DND-41 (cell line): ENCODE data around the gene TMX3.
A peak's percentile ranks its signal among the peaks of the same experiment; 100 is the strongest.

Source experiments
- ATAC-seq: fragments of 200-7000 bp; cut with Tn5 transposase; 3 replicates; pipeline ENCODE4 v1.9.1; 2021; ENCODE audit warnings: low read depth; ENCODE audit not compliant: insufficient read depth
- DNase-seq: peaks from one replicate; pipeline ENCODE4 v3.0.0-alpha.2; 2020
- H2AFZ ChIP-seq: 2 replicates; pipeline ENCODE4 v1.6.0; 2012; ENCODE audit warnings: low read depth, low read length
- H3K27ac ChIP-seq: 2 replicates; pipeline ENCODE4 v1.5.1; 2012; ENCODE audit warnings: low read length, inconsistent platforms
- H3K27me3 ChIP-seq: fragments of 200-600 bp; sonication (generic); 2 replicates; pipeline ENCODE4 v1.6.0; 2012; ENCODE audit warnings: low read length, mild to moderate bottlenecking, inconsistent platforms; ENCODE audit not compliant: insufficient read depth, poor library complexity
- H3K36me3 ChIP-seq: 2 replicates; pipeline ENCODE4 v1.5.1; 2012; ENCODE audit warnings: low read length, inconsistent platforms; ENCODE audit not compliant: insufficient read depth
- H3K4me1 ChIP-seq: 2 replicates; pipeline ENCODE4 v1.5.1; 2012; ENCODE audit warnings: mild to moderate bottlenecking, low read length; ENCODE audit not compliant: insufficient read depth
- H3K4me2 ChIP-seq: 2 replicates; pipeline ENCODE4 v1.6.0; 2012; ENCODE audit warnings: mild to moderate bottlenecking, moderate library complexity, low read length, inconsistent platforms; ENCODE audit not compliant: insufficient read depth
- H3K4me3 ChIP-seq, 2 experiments: fragments of 200-600 bp in 1 of 2; shearing (Covaris generic) in 1 of 2; 2 replicates each; pipeline ENCODE4 v1.5.1; 2012 to 2016; ENCODE audit warnings: inconsistent platforms in 2 of 2, low read length in 2 of 2, mild to moderate bottlenecking in 2 of 2, low read depth in 1 of 2, moderate library complexity in 1 of 2
- H3K79me2 ChIP-seq: 2 replicates; pipeline ENCODE4 v1.6.0; 2012; ENCODE audit warnings: low read length, inconsistent platforms; ENCODE audit not compliant: insufficient read depth
- H3K9ac ChIP-seq: 2 replicates; pipeline ENCODE4 v1.6.0; 2012; ENCODE audit warnings: low read depth, mild to moderate bottlenecking, inconsistent platforms, low read length, moderate library complexity
- H3K9me3 ChIP-seq: 2 replicates; pipeline ENCODE4 v1.5.1; 2012; ENCODE audit warnings: low read length, moderate library complexity, mild to moderate bottlenecking, inconsistent platforms; ENCODE audit not compliant: insufficient read depth, severe bottlenecking
- H4K20me1 ChIP-seq: 2 replicates; pipeline ENCODE4 v1.6.0; 2012; ENCODE audit warnings: low read length; ENCODE audit not compliant: insufficient read depth
- EZH2 ChIP-seq: IDR thresholded peaks from 3 replicates; pipeline ENCODE4 v1.6.1; 2012; ENCODE audit warnings: borderline replicate concordance, low read depth, mild to moderate bottlenecking, moderate library complexity, low read length, inconsistent platforms; ENCODE audit not compliant: severe bottlenecking
- TF ChIP-seq, protein P1 (sequence below): IDR thresholded peaks from 2 replicates; pipeline ENCODE4 v1.5.1; 2012; ENCODE audit warnings: borderline replicate concordance, low read length, moderate library complexity, mild to moderate bottlenecking; ENCODE audit not compliant: poor library complexity, severe bottlenecking; ENCODE audit errors: extremely low read depth

TMX3 gene, protein sequence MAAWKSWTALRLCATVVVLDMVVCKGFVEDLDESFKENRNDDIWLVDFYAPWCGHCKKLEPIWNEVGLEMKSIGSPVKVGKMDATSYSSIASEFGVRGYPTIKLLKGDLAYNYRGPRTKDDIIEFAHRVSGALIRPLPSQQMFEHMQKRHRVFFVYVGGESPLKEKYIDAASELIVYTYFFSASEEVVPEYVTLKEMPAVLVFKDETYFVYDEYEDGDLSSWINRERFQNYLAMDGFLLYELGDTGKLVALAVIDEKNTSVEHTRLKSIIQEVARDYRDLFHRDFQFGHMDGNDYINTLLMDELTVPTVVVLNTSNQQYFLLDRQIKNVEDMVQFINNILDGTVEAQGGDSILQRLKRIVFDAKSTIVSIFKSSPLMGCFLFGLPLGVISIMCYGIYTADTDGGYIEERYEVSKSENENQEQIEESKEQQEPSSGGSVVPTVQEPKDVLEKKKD

DNA sequence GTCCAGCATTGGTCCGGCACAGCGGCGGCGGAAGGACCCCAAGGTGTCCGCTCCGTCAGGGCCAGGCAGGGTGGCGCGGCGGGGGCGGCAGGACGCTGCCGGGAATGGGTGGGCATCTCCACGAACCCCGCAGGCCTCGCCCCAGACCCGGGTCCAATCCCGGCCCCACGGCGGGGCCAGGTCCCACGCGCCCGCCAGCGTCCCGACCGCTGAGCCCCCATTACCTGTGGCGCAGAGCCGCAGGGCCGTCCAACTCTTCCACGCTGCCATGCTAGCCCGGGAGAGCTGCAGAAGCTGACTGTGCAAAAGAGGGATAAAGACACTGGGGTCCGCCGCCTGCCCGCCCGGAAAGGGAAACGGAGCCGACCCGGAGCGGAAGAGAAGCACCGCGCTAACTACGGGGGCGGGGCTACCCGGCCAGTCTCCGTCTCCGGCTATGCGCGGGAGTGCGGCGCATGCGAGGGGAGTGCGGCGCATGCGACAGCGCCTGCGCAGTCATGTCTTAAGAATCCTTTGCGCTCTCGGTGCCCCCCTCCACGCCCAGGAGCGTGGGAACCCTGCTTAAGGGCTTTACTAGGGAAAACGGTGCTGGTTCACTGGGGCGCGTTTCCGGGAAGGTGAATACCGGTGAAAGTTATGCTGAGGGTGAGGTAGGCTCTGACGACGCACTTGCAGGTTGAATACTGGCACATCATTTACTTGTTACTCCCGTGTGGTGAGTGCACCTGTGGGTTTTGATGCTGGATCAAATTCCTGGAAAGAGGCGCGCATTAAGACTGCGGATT, at the start of gene TMX3:
TMX3 (minus strand) TSS at position 397 of the 785 bp plus-strand sequence; CDS start at position 270, 127 bp downstream.
- TF ChIP-seq, protein P1, sequence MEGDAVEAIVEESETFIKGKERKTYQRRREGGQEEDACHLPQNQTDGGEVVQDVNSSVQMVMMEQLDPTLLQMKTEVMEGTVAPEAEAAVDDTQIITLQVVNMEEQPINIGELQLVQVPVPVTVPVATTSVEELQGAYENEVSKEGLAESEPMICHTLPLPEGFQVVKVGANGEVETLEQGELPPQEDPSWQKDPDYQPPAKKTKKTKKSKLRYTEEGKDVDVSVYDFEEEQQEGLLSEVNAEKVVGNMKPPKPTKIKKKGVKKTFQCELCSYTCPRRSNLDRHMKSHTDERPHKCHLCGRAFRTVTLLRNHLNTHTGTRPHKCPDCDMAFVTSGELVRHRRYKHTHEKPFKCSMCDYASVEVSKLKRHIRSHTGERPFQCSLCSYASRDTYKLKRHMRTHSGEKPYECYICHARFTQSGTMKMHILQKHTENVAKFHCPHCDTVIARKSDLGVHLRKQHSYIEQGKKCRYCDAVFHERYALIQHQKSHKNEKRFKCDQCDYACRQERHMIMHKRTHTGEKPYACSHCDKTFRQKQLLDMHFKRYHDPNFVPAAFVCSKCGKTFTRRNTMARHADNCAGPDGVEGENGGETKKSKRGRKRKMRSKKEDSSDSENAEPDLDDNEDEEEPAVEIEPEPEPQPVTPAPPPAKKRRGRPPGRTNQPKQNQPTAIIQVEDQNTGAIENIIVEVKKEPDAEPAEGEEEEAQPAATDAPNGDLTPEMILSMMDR: no peak
- Histone ChIP-seq H3K9ac (peak within 1 kb of the TSS; percentile 93), H4K20me1 (peaks cover 20% of the 10 kb centered on the region; the same call in 1 of the 2 replicates), H3K79me2 (peaks cover 64% of the 10 kb centered on the region), H3K36me3 (peaks cover 40% of the 10 kb centered on the region), H2AFZ (peak within 1 kb of the TSS; percentile 97), H3K4me1 (peaks cover 42% of the 10 kb centered on the region), H3K4me3 (peak within 1 kb of the TSS; percentile 78 to 90), H3K27me3 (no peaks in the 10 kb centered on the region), H3K9me3 (no peaks in the 10 kb centered on the region), H3K4me2 (peak within 1 kb of the TSS; percentile 85), H3K27ac (peak within 1 kb of the TSS; percentile 92)
- peak; percentile 95 for ATAC-seq
- peak; percentile 94 for DNase-seq

DNA sequence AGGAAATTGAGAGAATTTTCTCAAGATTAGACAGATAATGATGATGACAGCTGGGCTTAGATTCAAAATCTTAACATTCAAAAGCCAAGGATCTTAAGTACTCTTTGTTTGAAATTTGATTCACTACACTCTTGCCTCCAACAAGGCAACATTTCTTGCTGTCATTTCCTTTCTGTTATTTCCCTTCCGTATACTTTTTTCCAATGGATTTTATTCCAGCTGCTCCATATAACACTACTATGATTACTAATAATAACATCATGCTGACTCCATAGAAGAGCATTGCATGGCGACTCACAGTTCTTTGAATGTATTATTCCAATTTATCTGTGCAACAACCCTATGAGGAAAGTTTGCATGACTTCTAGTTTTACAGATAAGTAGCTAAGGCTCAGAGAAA, 49.1 kb upstream of the TMX3 start:
- no peaks in the 10 kb centered on the region for H3K36me3 ChIP-seq
- no peak for ATAC-seq
- no peaks in the 10 kb centered on the region for H4K20me1 ChIP-seq
- H3K9ac ChIP-seq: no peak overlapping the region
- no peak for TF ChIP-seq EZH2
- TF ChIP-seq, protein P1: no peak
- H3K4me3 ChIP-seq: no peak overlapping the region
- no peak overlapping the region for H2AFZ ChIP-seq
- no peaks in the 10 kb centered on the region for H3K4me1 ChIP-seq
- H3K9me3 ChIP-seq: no peaks in the 10 kb centered on the region
- H3K4me2 ChIP-seq: no peak overlapping the region
- no peak overlapping the region for H3K27ac ChIP-seq
- no peaks in the 10 kb centered on the region for H3K79me2 ChIP-seq
- no peak for DNase-seq
- no peaks in the 10 kb centered on the region for H3K27me3 ChIP-seq

DNA sequence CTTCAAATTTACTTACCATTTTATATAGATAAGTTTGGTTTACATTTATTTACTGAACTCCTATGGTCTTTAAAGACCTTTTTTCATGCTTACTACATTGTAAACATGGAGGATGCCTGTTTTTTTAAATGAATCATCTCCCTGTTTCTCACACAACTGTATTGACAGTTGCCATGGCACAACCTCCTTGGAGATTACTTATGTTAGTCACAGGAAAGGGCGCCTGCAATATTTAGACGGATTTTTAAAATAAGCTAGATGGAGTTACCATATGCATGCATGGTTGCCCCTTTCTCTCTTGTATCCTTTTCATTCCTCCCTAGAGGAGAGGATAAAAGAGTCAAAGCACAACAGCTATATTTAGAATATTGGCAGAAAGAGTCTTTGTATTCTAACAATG, 48.2 kb upstream of the TMX3 start:
- no peak overlapping the region for H3K9ac ChIP-seq
- H3K9me3 ChIP-seq: no peaks in the 10 kb centered on the region
- H2AFZ ChIP-seq: no peak overlapping the region
- DNase-seq (no peak), ATAC-seq (no peak)
- TF ChIP-seq, protein P1: no peak
- no peak for TF ChIP-seq EZH2
- no peaks in the 10 kb centered on the region for H3K79me2 ChIP-seq
- no peaks in the 10 kb centered on the region for H3K36me3 ChIP-seq
- H3K4me3 ChIP-seq: no peak overlapping the region
- H3K4me2 ChIP-seq: no peak overlapping the region
- no peak overlapping the region for H3K27ac ChIP-seq
- H3K4me1 ChIP-seq: no peaks in the 10 kb centered on the region
- H4K20me1 ChIP-seq: no peaks in the 10 kb centered on the region
- H3K27me3 ChIP-seq: no peaks in the 10 kb centered on the region
